Measurements from ENCODE around the gene ERGIC1.

ERGIC1 gene

GRCh38 chr5:172852490-172853354 is 18.7 kb downstream of the ERGIC1 start:
- Histone ChIP-seq H3K9me2 (replicated peaks; ENCODE audit: low read depth, low read length) (no peaks in the 10 kb centered on the region), H3K9ac (ENCODE audit: low read depth, low read length, poor library complexity, severe bottlenecking) (no peak overlapping the region), H3K27me3 (ENCODE audit: insufficient read depth, low read length, poor library complexity, severe bottlenecking) (no peaks in the 10 kb centered on the region), H3K9me3 (ENCODE audit: insufficient read depth, low read depth, low read length) (no peaks in the 10 kb centered on the region), H2AFZ (ENCODE audit: low read length) (no peak overlapping the region), H4K20me1 (ENCODE audit: insufficient read depth, low read length, poor library complexity, severe bottlenecking) (peaks cover 66% of the 10 kb centered on the region), H3K36me3 (ENCODE audit: insufficient read depth, low read length) (peaks cover 5% of the 10 kb centered on the region; the same call in 1 of the 2 replicates), H3F3A (ENCODE audit: low read depth) (no peaks in the 10 kb centered on the region), H3K4me3 (ENCODE audit: low read length, poor library complexity, severe bottlenecking) (no peak overlapping the region), H3K4me2 (ENCODE audit: low read depth, low read length, poor library complexity, severe bottlenecking) (no peak overlapping the region), H3K4me1 (ENCODE audit: insufficient read depth, low read length, poor library complexity, severe bottlenecking) (peaks cover 15% of the 10 kb centered on the region), H3K79me2 (ENCODE audit: insufficient read depth, low read length) (peaks cover 97% of the 10 kb centered on the region)
- TF ChIP-seq CTCF (conservative IDR thresholded peaks at IDR 0.05; ENCODE audit: low read length), result no peak
- no peak for TF ChIP-seq EZH2phosphoT487 (IDR thresholded peaks at IDR 0.05; ENCODE audit: borderline replicate concordance)

- Histone ChIP-seq H4K20me1 (ENCODE audit: insufficient read depth, low read length, poor library complexity, severe bottlenecking) (peaks cover 65% of the 10 kb centered on the region), H3K4me2 (ENCODE audit: low read depth, low read length, poor library complexity, severe bottlenecking) (no peak overlapping the region), H3K4me1 (ENCODE audit: insufficient read depth, low read length, poor library complexity, severe bottlenecking) (peaks cover 15% of the 10 kb centered on the region), H3K9ac (ENCODE audit: low read depth, low read length, poor library complexity, severe bottlenecking) (no peak overlapping the region), H3K36me3 (ENCODE audit: insufficient read depth, low read length) (peaks cover 5% of the 10 kb centered on the region; the same call in 1 of the 2 replicates), H3K9me3 (ENCODE audit: insufficient read depth, low read depth, low read length) (no peaks in the 10 kb centered on the region), H3F3A (ENCODE audit: low read depth) (no peaks in the 10 kb centered on the region), H2AFZ (ENCODE audit: low read length) (no peak overlapping the region), H3K4me3 (ENCODE audit: low read length, poor library complexity, severe bottlenecking) (no peak overlapping the region), H3K9me2 (replicated peaks; ENCODE audit: low read depth, low read length) (no peaks in the 10 kb centered on the region), H3K79me2 (ENCODE audit: insufficient read depth, low read length) (peaks cover 97% of the 10 kb centered on the region), H3K27me3 (ENCODE audit: insufficient read depth, low read length, poor library complexity, severe bottlenecking) (no peaks in the 10 kb centered on the region)
- TF ChIP-seq EZH2phosphoT487 (IDR thresholded peaks at IDR 0.05; ENCODE audit: borderline replicate concordance), result no peak
- no peak for TF ChIP-seq CTCF (conservative IDR thresholded peaks at IDR 0.05; ENCODE audit: low read length)
Measured at GRCh38 chr5:172853355-172853975, 19.4 kb downstream of the ERGIC1 start.

- TF ChIP-seq CTCF (conservative IDR thresholded peaks at IDR 0.05; ENCODE audit: low read length) (no peak), EZH2phosphoT487 (IDR thresholded peaks at IDR 0.05; ENCODE audit: borderline replicate concordance) (no peak)
- no peak overlapping the region for H3K9ac ChIP-seq (ENCODE audit: low read depth, low read length, poor library complexity, severe bottlenecking)
- peaks cover 5% of the 10 kb centered on the region; the same call in 1 of the 2 replicates for H3K36me3 ChIP-seq (ENCODE audit: insufficient read depth, low read length)
- H3K9me3 ChIP-seq (ENCODE audit: insufficient read depth, low read depth, low read length), result no peaks in the 10 kb centered on the region
- no peaks in the 10 kb centered on the region for H3K9me2 ChIP-seq (replicated peaks; ENCODE audit: low read depth, low read length)
- H3K4me2 ChIP-seq (ENCODE audit: low read depth, low read length, poor library complexity, severe bottlenecking), result no peak overlapping the region
- peaks cover 5% of the 10 kb centered on the region for H3K4me1 ChIP-seq (ENCODE audit: insufficient read depth, low read length, poor library complexity, severe bottlenecking)
- H3F3A ChIP-seq (ENCODE audit: low read depth), result no peaks in the 10 kb centered on the region
- no peaks in the 10 kb centered on the region for H3K27me3 ChIP-seq (ENCODE audit: insufficient read depth, low read length, poor library complexity, severe bottlenecking)
- H3K79me2 ChIP-seq (ENCODE audit: insufficient read depth, low read length), result peaks cover 97% of the 10 kb centered on the region
- H2AFZ ChIP-seq (ENCODE audit: low read length), result no peak overlapping the region
- H3K4me3 ChIP-seq (ENCODE audit: low read length, poor library complexity, severe bottlenecking), result no peak overlapping the region
- H4K20me1 ChIP-seq (ENCODE audit: insufficient read depth, low read length, poor library complexity, severe bottlenecking), result peaks cover 56% of the 10 kb centered on the region
Measured at GRCh38 chr5:172854451-172854871, 20.4 kb downstream of the ERGIC1 start.
